Activated T-helper 17 cell treated with anti-CD3 and anti-CD28 coated beads, Interleukin-2, amount 50 U/mL, for 72 hours (primary cell): Measurements from ENCODE around the gene RAB9A. TPM values are rescaled to one million over a fixed set of nuclear protein-coding genes. Genes with fewer than 3 reads are reported as not detected.
"Not testable (repeated sequence)": the region's sequence is repeated elsewhere in the genome, so short reads cannot be mapped to it uniquely, and the experiment has no call there.

Experiments
- ATAC-seq: fragments of 150-1000 bp; cut with Tn5 transposase; replicated peaks from 2 replicates; pipeline ENCODE4 v1.10.0; 2021; ENCODE audit warnings: mild to moderate bottlenecking, moderate library complexity
- H3K27ac Mint-ChIP-seq: one replicate; pipeline ENCODE4 v1.8.0; 2022; ENCODE audit warnings: mixed read lengths
- H3K27me3 Mint-ChIP-seq: one replicate; pipeline ENCODE4 v1.8.0; 2022; ENCODE audit warnings: mixed read lengths
- H3K36me3 Mint-ChIP-seq: one replicate; pipeline ENCODE4 v1.8.0; 2022; ENCODE audit warnings: low read depth, mild to moderate bottlenecking, mixed read lengths
- H3K4me1 Mint-ChIP-seq: one replicate; pipeline ENCODE4 v1.8.0; 2022; ENCODE audit warnings: mixed read lengths
- H3K4me3 Mint-ChIP-seq: one replicate; pipeline ENCODE4 v1.8.0; 2022; ENCODE audit warnings: mild to moderate bottlenecking, mixed read lengths
- H3K9me3 Mint-ChIP-seq: one replicate; pipeline ENCODE4 v1.8.0; 2022; ENCODE audit warnings: mixed read lengths
- total RNA-seq, 2 donors: library from RNA; stranded (reverse); gene quantifications; one replicate each; pipeline ENCODE4 v1.2.3, GENCODE V29; 2022

The RAB9A gene, protein sequence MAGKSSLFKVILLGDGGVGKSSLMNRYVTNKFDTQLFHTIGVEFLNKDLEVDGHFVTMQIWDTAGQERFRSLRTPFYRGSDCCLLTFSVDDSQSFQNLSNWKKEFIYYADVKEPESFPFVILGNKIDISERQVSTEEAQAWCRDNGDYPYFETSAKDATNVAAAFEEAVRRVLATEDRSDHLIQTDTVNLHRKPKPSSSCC
- 10 to 100 TPM; 18.3 to 30.5 TPM for total RNA-seq

GRCh38 chrX:13688958-13689740, at the start of gene RAB9A:
RAB9A (plus strand) TSS chrX:13689128; CDS start chrX:13708747, 19,619 bp downstream.
- Mint-ChIP-seq H3K27me3 (no peaks in the 10 kb centered on the region), H3K27ac (peak within 1 kb of the TSS; percentile 96), H3K36me3 (peaks cover 49% of the 10 kb centered on the region), H3K9me3 (no peaks in the 10 kb centered on the region), H3K4me3 (peak within 1 kb of the TSS; percentile 95), H3K4me1 (peaks cover 34% of the 10 kb centered on the region)
- peak; percentile 90 for ATAC-seq

DNA sequence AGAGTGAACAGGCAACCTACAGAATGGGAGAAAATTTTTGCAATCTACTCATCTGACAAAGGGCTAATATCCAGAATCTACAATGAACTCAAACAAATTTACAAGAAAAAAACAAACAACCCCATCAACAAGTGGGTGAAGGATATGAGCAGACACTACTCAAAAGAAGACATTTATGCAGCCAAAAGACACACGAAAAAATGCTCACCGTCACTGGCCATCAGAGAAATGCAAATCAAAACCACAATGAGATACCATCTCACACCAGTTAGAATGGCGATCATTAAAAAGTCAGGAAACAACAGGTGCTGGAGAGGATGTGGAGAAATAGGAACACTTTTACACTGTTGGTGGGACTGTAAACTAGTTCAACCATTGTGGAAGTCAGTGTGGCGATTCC, 47.2 kb upstream of the RAB9A start:
- H3K9me3 Mint-ChIP-seq, H3K27me3 Mint-ChIP-seq, ATAC-seq, H3K4me3 Mint-ChIP-seq, H3K36me3 Mint-ChIP-seq, H3K27ac Mint-ChIP-seq, H3K4me1 Mint-ChIP-seq: not testable (repeated sequence)

DNA sequence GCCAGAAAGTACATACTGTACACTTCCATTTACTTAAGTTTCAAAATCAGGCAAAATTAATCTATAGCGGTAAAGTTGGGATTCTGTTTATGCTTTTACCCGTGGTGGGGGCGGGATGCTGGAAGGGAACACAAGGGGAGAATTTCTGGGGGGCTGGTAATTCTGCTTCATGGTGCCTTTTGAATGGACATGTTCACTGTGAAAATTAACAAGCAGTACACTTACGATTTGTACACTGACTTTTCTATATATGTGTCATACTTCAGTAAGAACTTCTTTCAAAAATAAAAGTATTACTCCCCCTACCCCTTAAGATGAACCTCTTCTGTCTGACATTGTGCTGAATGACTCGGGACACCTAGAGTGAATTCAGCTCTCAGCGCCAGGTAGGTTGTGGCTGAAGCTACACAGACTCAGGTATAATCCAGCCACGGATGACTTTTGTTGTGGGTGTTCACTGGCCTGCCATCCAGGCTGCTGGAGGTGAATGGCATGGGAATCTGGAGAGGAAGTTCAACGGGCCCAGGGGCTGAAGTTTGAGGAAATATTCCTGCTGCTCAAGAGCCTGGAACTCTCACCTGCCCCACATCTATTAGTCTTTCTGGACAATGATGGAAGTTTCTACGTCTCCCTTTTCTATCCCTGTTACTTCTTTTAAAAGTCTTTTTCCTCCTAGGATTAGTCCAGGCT, 43.3 kb upstream of the RAB9A start:
- Mint-ChIP-seq H3K4me1 (peaks cover 6% of the 10 kb centered on the region), H3K9me3 (no peaks in the 10 kb centered on the region), H3K27me3 (no peaks in the 10 kb centered on the region), H3K4me3 (no peak overlapping the region), H3K36me3 (no peaks in the 10 kb centered on the region), H3K27ac (peak overlapping the region; percentile 54)
- no peak for ATAC-seq

GRCh38 chrX:13646154-13646549, 42.8 kb upstream of the RAB9A start:
- no peak overlapping the region for H3K4me3 Mint-ChIP-seq
- peak overlapping the region; percentile 54 for H3K27ac Mint-ChIP-seq
- peak; percentile 26 for ATAC-seq
- H3K4me1 Mint-ChIP-seq: peaks cover 6% of the 10 kb centered on the region
- H3K27me3 Mint-ChIP-seq: no peaks in the 10 kb centered on the region
- H3K36me3 Mint-ChIP-seq: no peaks in the 10 kb centered on the region
- no peaks in the 10 kb centered on the region for H3K9me3 Mint-ChIP-seq

DNA sequence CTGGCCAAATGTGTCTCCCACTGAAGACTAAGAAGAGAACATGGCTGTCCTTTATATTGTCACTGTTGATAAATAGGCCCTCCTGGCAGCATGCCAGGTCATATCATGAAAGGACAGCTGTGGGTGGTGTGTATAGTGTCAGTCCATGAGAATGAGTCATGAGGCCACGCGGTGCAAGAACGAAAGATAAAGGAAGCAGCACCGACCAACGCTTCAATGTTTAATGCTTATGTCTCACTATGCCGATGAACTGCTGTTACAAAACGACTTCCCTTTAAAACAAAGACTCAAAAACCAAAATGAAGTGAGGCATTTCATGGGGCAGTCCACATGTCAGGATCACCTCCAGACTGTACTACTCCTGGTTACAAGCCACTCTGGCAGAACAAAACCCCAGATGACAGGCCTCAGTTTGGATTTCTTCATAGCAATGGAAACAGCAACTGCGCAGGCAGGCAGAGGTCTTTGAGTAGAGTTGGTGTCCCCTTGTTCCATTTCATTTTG, 41.2 kb upstream of the RAB9A start:
- Mint-ChIP-seq H3K9me3 (no peaks in the 10 kb centered on the region), H3K27me3 (no peaks in the 10 kb centered on the region), H3K4me3 (peak overlapping the region; percentile 71), H3K27ac (peak overlapping the region; percentile 78), H3K36me3 (no peaks in the 10 kb centered on the region), H3K4me1 (peaks cover 6% of the 10 kb centered on the region)
- ATAC-seq: peak; percentile 99

- H3K36me3 Mint-ChIP-seq, H3K4me1 Mint-ChIP-seq: not testable (repeated sequence)
- H3K27ac Mint-ChIP-seq: peak overlapping the region; percentile 78
These were observed 40.6 kb upstream of the RAB9A start for GRCh38 chrX:13648336-13648735.

DNA sequence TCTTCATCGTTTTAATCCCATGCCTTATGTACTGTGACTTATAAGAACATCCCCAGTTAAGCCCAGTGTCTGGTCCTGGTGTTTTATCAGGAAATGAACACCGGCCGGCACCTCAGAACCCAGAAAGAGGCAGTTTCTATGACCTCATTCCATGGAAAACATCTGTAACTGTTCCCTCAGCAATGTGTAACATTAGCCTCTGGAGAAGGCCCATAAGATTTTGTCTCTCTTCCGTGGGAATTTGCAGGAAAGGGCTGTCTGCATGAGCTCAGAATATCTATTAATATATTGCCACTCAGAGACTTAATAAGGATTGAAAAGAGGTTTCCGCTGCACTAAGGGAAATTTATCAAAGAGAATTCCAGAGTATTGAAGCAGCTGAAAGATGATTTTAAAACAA, 39.1 kb upstream of the RAB9A start:
- ATAC-seq: no peak

More at GRCh38 chrX:13648336-13648735, 40.6 kb upstream of the RAB9A start:
- not testable (repeated sequence) for H3K9me3 Mint-ChIP-seq, ATAC-seq, H3K27me3 Mint-ChIP-seq
- peak overlapping the region; percentile 71 for H3K4me3 Mint-ChIP-seq

DNA sequence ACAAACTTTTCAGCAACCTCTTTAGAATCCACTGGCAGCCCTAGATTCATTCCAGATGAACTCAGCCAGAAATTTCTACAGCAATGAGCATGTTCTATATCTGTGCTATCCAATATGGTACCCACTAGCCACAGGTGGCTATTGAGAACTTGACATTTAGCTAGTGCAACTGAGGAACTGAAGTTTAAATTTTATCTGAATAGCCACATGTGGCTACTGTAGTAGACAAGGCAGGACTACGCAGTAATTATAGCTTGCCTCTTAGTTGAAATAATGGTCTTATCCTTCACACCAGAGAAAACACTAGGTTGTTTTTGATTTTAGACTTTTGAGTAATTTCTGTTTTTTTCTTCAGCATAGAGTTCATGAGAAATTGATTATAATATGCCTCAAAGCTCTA, 38.6 kb upstream of the RAB9A start:
- Mint-ChIP-seq H3K4me1 (peaks cover 6% of the 10 kb centered on the region), H3K27ac (no peak overlapping the region)
- ATAC-seq: no peak

More for the DNA sequence above, 39.1 kb upstream of the RAB9A start:
- peaks cover 6% of the 10 kb centered on the region for H3K4me1 Mint-ChIP-seq
- no peak overlapping the region for H3K4me3 Mint-ChIP-seq
- H3K36me3 Mint-ChIP-seq: no peaks in the 10 kb centered on the region
- no peak overlapping the region for H3K27ac Mint-ChIP-seq
- H3K27me3 Mint-ChIP-seq: no peaks in the 10 kb centered on the region
- H3K9me3 Mint-ChIP-seq: no peaks in the 10 kb centered on the region

DNA sequence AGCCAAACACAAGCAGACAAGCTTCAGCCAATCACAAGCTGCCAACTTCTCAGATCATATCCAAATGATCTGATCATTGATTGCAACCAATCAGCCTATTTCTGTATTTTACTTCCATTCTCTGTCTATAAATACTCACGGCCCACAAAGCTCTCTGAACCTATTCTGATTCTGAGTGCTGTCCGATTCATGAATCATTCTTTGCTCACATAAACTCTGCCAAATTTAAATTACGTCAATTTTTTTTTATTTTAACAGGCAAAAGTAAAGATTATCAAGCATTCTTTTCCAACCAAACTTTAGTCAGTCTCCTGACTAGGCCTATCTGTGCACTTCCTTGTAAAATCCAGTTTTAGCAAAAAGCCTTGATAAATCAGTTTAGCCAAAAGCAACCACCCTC, 37.8 kb upstream of the RAB9A start:
- ATAC-seq: no peak
- Mint-ChIP-seq H3K4me1 (peaks cover 3% of the 10 kb centered on the region), H3K36me3 (no peaks in the 10 kb centered on the region), H3K27me3 (no peaks in the 10 kb centered on the region), H3K4me3 (no peak overlapping the region), H3K27ac (no peak overlapping the region), H3K9me3 (no peaks in the 10 kb centered on the region)

More for the DNA sequence above, 38.6 kb upstream of the RAB9A start:
- Mint-ChIP-seq H3K9me3 (no peaks in the 10 kb centered on the region), H3K4me3 (no peak overlapping the region), H3K36me3 (no peaks in the 10 kb centered on the region), H3K27me3 (no peaks in the 10 kb centered on the region)

DNA sequence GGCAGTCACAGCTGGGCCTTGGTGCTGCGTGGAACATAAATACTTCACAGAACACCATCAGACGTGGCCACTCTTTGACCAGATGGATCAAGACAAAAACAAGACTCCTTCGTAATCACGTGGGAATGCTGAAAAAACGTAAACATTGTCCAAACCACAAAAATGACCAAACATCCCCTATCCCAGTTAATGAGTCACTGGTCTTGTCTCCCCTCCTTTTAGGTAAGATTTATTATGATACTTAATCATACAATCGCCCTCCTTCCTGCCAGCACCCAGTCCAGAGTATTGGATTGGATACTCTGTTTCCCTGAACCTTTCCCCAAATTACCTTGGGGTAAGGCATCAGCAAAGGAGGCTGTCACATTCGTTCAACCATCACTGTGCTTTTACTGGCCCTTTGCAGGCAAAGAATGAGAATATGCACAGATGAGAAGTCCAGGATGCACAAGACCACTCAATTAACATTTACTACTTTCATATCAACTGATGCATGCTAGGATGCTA, 36.6 kb upstream of the RAB9A start:
- ATAC-seq: no peak
- peaks cover 5% of the 10 kb centered on the region for H3K36me3 Mint-ChIP-seq
- H3K27me3 Mint-ChIP-seq: no peaks in the 10 kb centered on the region
- peak overlapping the region; percentile 78 for H3K27ac Mint-ChIP-seq
- H3K9me3 Mint-ChIP-seq: no peaks in the 10 kb centered on the region
- no peaks in the 10 kb centered on the region for H3K4me1 Mint-ChIP-seq
- H3K4me3 Mint-ChIP-seq: peak overlapping the region; percentile 84

DNA sequence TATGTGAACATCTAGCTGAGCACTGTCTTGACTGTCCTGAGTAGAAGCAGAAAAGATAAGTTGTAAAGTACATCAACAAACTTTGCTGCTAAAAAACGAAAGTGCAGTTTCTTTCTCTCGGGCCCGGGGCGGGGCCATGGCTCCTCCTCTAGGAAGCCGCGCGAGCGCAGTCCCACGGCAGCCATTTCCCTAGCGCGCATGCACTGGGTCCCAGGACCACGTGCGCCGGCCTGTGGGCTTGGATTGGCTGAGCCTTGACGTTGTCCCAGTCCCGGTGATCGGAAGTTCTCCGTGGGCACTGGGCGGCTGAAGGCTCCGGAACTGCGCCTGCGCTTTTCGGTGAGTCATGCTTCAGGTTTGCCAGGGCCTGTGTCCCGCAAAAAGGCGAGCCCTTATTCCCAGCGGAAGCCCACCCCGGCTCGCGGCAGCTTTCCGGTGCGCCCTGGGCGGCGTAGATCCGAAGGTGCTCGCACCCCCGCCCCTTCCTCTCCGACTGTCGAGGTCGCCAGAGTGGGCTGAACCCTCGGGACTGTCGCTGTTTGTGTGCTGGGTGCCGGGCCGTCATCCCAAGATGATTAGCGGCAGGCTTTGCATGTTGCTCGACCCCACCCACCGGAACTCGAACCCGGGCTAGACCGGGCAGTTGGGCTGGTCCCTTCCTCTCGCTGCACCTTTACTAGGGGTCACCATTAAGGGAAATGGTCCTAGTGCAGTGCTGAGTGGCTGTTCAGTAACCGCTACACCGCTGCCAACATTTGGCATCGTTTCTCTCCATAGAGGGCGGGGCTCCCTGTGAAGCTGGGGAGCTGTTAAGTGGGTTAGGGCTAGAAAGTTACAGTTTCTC, 35.9 kb upstream of the RAB9A start, which contains the start of gene TCEANC:
Gene TCEANC, plus strand, starts transcription at position 292 of the 844 bp plus-strand sequence. CDS start 9,368 bp downstream, outside the sequence.
- Mint-ChIP-seq H3K4me3 (peak within 1 kb of the TSS; percentile 84), H3K27ac (peak within 1 kb of the TSS; percentile 78), H3K36me3 (peaks cover 5% of the 10 kb centered on the region), H3K27me3 (no peaks in the 10 kb centered on the region), H3K9me3 (no peaks in the 10 kb centered on the region), H3K4me1 (no peaks in the 10 kb centered on the region)
- ATAC-seq: peak; percentile 98

DNA sequence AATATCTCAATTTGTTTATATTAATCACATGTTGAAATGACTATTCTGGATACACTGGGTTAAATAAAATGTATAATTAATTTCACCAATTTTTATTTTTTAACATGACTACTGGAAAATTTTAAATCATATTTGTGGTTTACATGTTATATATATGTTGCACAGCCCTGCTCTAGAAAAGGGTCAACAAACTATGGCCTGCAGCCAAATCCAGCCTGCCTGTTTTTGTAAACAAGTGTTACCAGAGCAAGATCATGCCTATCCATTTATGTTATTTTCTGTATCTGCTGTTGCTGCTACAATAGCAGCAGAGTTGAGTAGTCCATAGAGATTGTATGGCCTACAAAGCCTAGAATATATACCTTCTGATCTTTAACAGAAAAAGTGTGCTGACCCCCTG, 34.8 kb upstream of the RAB9A start:
- peak overlapping the region; percentile 84 for H3K4me3 Mint-ChIP-seq
- no peaks in the 10 kb centered on the region for H3K4me1 Mint-ChIP-seq
- H3K9me3 Mint-ChIP-seq: no peaks in the 10 kb centered on the region
- H3K36me3 Mint-ChIP-seq: peaks cover 5% of the 10 kb centered on the region
- H3K27me3 Mint-ChIP-seq: no peaks in the 10 kb centered on the region
- H3K27ac Mint-ChIP-seq: peak overlapping the region; percentile 78
- no peak for ATAC-seq

DNA sequence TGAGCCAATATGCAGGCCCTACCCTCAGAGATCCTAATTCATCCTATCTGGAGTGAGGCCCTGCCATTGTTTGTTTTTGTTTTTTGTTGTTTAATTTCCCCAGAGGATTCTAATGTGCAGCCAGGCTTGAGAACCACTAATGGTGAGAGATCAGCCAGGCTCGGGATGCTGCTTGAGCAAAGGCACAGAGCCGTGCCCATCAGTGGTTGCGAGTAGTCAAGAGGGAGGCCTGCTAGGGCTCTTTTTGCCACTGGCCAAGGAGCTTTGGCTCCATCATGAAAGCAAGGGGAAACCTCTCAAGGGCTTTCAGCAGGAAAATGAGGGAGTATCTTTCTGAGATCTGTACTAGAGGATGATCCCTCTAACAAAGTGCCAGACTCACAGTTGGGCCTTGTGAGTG, 33.3 kb upstream of the RAB9A start:
- Mint-ChIP-seq H3K4me1 (no peaks in the 10 kb centered on the region), H3K9me3 (no peaks in the 10 kb centered on the region), H3K36me3 (peaks cover 11% of the 10 kb centered on the region), H3K27ac (no peak overlapping the region), H3K27me3 (no peaks in the 10 kb centered on the region), H3K4me3 (no peak overlapping the region)
- ATAC-seq: no peak

GRCh38 chrX:13658602-13659001, 30.3 kb upstream of the RAB9A start:
- no peak for ATAC-seq
- H3K9me3 Mint-ChIP-seq: no peaks in the 10 kb centered on the region
- H3K27ac Mint-ChIP-seq: peak overlapping the region; percentile 37
- peaks cover 5% of the 10 kb centered on the region for H3K4me1 Mint-ChIP-seq
- H3K27me3 Mint-ChIP-seq: no peaks in the 10 kb centered on the region
- H3K36me3 Mint-ChIP-seq: peaks cover 17% of the 10 kb centered on the region
- H3K4me3 Mint-ChIP-seq: peak overlapping the region; percentile 53
